GM10847 (cell line): Measurements from ENCODE around the gene CPVL.

Experiments used
- POLR2A ChIP-seq: IDR thresholded peaks from 2 replicates; pipeline ENCODE4 v1.6.1; 2011; ENCODE audit not compliant: insufficient read length; ENCODE audit errors: extremely low read depth

Gene CPVL

DNA sequence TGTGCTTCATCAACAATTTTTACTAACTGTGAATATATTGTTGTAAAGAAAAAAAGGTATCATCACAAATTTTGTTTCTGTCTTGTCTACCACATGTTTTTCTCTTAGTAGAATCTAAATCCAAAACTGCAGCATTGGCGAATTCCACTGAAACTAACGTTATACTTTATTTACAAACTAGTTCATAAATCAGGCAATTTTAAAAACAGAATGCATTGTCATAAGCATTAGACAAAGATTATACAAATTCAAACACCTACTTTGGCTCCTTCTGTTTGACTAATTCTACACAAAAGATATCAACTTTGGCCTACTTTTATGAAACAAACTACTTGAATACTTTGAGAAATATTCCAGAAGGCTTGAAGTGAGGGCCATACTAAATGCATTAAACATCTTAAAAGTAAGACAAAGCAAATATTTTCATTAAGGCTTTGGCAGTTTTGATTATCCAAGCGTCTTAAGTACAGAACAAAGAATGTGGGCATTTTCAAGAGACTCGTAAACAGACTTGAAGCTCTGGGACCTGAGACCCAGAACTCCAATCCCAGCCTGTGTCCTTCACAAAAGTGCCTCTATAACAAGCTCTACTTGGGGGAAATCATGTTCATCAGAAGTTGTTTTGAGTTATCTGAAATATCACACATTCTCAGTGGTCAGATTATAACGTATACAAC, 81.0 kb downstream of the CPVL start:
- no peak for TF ChIP-seq POLR2A

DNA sequence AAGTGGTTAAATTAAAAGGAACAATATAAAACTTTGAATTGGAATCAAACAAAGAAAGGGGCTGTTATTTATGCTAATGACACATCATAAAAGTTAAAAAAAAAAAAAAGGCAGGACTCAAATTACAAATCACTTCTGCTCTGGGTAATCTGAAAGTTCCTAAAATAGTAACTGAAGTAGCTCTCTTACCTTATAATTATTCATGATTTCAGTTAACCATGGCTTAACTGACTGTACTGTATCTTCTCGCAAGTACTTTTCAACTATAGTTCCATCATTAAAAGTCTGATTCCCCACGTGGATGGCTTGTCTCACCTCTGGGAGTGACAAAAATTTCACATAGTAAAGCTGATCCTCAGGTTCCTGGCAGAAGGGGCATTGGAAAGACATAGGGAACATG, 82.5 kb downstream of the CPVL start:
- TF ChIP-seq POLR2A: no peak

DNA sequence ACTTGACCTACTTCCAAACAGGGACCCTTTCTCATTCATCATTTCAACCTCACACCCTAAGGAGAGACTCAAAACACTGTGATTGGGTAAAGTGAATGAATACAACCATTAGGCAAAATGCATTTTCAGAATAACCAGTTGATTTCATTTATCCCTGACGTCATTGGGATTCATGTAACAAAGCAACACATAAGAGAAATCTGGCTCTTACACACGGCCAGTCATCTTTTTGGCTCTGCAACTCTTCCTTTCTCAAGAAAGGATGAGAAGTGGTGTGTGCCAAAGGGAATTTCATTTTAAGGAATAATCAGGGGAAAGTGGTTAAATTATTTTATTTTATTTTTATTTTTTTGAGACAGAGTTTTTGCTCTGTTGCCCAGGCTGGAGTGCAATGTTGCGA, 83.1 kb downstream of the CPVL start:
- no peak for TF ChIP-seq POLR2A

DNA sequence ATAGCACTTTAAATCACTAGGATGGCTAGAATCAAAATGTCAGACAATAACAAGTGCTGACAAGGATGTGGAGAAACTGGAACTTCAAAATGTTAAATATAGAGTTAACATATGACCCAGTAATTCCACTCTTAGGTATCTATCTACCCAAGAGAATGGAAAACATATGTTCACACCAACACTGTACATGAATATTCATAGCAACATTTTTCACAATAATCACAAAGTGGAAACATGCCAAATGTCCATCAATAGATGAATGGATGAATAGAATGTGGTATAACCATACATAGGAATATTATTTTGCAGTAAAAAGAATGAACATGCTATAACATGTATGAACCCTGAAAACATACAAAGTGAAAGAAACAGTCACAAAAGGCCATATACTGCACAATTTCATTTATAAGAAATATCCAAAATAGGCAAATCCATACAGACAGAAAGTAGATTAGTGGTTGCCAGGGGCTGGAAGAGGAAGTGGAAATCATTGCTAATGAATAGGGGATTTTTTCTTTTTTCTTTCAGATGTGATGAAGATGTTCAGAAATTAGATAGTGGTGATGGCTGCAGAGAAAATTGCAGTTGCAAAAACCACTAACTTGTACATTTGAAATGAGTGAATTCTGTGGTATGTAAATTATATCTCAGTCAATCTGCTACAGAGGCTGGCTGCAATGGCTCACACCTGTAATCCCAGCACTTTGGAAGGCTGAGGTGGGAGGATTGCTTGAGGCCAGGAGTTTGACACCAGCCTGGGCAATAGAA, 93.0 kb downstream of the CPVL start:
- no peak for TF ChIP-seq POLR2A

DNA sequence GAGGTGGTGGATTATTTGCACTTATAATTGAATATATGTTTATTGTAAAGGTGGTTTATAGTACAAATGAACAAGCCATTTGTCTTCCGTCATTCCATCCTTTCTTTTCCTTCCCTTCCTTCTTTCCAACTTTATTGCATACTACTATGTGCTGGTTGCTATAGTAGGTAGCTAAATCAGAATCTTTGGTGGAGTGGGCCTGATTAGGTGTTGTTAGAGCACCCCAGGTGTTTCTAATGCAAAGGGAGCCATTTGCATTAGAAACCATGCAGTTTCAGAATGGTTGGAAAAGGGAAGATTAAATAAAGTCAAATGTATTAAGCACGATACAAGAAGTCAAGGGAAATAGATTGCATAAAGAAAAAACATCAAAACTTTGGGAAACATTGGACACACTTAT, 99.4 kb downstream of the CPVL start:
- no peak for TF ChIP-seq POLR2A

DNA sequence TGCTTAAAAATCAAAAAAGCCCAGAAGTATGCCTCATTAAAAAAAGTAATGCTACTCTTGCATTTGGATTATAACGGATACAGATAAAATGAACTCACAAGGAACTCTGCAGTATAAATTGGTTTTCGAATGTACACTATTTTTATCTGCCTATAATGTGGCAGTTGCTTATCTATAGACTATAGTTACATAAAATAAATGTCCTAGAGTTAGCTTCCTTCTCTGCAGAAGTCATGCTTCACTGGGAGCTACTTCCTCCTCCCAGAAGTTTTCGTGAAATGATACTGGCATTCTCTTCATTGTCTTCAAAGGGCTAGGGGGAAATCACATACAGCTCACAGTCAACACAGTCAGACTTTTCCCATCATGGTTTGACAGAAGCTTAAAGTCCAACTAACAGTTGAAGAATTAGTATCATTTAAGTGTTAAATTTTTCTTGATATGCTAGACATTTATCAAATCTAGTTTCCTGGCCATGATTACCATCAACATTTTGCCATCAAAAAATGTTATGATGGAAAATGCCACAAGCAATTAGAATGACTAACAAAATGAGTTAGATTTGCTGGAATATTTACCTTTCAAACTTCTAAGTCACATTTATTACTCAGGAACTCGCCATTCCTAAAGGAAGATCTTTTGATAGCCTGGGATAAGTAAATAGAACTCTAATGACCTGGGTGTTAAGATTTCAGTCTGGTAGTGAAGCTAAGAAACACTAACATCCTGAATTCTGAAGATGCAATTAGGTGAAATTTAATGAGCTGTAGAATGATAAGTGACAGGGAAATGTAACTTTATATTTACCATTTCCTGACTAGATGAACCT, 100.9 kb downstream of the CPVL start:
- TF ChIP-seq POLR2A: no peak

DNA sequence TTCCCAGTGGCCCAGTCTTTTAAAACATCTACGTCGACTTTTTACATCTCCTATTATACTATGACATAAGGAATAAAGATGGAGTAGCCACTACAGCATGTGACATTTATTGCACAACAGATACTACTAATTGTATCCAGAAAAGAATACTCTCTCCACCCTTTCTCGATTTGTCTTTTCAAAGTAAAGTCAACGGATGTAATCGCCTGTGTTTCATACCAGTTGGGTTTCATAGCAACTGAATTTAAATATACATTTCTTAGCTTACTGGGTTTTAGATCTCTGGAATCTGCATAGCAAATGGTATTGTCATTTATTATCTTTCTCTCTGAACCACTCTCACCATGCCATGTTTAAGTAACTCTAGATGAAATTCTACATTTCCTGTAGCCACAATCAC, 101.8 kb downstream of the CPVL start:
- no peak for TF ChIP-seq POLR2A

DNA sequence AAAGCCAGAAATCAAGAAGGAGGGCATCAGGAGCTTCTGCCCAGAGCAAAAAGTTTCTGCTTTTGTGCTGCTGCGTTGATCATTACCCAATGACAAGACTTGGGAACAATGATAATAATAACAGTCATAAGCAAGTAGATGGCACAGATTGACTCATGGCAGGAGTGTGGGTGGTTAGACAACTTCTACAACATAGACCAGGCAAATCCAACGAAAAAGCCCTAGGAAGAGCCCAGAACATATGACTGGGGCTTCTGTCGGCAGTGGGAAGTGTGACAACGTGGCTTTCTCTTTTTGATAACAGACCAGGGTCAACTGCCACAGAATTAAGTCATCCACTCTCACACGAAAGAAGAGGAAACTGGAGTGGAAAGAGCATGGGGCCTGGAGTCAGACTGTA, 102.8 kb downstream of the CPVL start:
- TF ChIP-seq POLR2A: no peak

DNA sequence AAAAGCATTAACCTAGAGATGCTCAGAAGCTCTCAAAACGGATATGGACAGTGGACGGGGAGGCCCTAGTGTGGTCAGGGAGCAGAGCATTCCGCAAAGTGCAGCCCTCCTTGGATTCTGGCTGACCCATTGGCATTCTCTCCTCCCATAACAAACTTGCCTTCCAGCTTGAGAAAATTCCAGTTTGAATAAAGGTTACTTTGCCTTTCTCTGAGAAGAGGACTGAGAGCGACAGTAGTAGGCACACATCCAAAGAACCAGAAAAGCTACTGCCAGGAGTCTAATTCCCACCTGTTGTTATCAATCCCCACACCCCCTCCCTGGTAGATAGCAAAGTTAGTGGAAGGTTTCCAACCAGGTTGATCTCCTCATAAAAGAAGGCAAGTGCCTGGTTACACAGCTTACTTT, 103.5 kb downstream of the CPVL start:
- no peak for TF ChIP-seq POLR2A

DNA sequence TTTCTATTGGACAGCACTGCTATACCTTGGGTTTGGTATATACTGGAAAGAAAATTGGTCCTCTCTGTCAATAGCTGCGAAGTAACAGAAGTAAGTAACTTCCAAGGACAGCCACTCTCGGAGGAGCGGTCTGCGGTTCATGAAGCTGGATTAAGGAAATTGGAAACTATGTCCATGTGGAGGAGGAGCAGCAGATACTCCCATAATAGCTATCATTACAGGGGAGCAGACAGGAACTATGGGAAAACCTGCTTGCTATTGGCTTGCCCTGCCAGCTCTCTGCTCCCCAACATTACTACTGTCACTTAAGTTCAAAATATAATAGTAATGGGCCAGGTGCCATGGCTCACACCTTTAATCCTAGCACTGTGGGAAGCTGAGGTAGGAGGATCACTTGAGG, 104.3 kb downstream of the CPVL start:
- TF ChIP-seq POLR2A: no peak

DNA sequence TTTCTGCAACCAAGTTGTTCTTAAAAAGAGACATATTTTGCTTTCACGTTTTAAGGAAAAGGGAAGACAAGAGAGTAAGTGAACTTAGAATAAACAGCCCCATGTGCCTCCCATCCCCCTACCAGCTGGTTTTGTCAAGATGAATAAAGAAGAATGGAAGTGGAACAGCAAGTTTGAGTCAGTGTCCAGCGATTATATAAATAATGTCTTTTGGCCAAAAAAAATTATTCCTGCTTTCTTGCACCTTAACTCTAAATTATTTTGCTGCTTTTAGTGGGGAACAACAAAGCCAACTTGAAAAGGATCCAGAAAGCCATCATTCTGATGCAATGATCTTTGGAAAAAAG, 105.8 kb downstream of the CPVL start:
- TF ChIP-seq POLR2A: no peak

DNA sequence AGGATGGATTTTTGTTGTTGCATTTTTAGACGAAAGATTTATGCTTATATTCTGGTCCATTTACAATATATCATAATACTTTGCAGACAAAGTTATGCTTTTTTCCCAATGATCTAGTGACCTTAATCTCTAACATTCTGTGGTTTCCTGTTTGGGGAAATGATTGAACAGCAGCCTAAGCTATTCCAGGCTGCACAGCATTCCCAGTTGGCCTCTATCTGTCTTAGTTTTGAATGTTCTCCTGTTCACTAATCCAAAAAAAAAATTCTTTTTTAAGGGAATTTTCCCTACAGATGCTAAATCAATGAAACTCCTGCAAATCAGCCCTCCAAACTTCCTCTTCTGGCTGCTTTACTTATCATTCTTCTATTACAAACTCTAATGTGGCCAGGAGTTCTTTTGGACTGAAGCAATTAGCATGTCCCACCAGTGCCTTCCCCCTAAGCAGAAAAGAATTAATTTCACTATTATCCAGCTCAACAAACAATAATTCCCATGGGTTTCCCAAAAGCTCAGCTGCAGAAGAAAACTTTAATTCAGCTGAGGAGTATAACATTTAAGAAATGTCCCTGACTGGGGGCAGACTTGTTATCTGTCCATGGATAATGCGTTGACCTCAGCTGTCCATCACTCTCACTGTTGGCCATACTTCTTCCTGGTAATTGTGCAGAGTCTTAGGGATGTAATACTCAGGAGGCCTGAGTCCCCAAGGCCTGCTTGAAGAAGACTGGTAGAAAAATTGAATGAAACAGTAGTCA, 106.3 kb downstream of the CPVL start:
- TF ChIP-seq POLR2A: no peak

DNA sequence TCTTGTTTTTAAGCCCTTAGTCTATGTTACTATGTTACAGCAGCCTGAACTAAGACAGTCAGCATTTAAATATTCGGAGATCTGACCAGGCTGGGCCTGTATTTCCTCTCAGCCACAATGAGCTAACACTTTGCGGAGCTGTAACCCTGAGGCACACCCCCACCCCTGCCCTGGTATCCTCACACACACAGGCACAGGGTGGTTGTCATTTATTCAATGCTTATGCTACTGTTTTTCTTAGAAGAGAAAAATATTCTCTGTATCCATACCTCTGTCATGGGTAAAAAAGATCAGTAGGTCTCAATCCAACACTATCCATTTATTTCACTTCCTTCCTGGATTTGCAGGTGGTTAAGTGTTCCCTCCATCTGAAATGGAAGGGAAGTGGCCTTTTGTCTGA, 107.9 kb downstream of the CPVL start:
- no peak for TF ChIP-seq POLR2A

DNA sequence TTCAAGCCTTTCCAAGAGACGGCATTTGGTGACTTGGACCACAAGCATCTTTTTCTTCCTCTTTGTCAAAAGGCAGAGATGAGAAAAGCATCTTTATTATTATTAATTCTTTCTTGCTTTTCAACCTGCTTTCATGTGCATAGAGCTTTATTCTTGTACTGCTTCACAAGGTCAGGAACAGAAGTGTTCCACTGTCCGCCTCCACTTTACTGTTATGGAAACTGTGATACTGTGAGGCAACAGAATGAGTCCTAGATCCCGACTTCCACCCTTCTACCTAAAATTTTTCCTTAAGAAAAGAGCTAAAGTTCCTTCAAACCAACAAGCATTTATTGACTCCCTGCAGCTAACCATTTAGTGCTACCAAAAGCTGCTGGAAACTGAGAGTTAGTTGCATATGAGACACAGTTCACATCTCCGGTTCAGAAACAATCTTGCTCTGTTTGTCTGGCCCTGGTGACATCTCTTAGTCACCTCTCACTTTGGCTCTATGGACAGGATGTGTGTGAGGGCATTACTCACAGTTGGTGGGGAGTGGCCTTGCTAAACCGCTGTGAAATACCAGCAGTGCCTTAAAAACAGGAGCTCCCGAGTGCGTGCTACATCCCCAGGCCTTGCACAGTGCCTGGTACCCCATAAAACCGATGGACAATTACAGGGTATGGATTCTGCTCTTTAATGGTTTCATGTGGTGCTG, 111.1 kb downstream of the CPVL start:
- no peak for TF ChIP-seq POLR2A

DNA sequence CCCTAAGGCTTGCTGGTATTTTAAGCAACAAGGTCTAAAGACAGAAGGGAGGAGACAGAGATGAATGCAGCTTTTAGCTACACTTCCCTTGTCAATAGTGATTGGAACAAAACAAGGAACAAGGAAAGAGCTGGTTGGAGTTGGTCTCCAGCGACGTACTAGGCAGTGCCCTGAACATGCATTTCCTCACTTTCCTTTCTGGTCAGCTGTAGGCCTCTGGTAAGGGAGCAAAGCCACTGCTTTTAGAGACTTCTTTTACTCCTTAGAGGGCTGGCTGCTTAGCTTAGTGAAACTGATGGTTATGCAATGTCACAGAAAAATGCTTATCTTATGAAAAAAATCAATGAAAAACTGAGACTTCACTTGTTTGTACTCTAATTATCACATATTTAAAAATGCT, 112.8 kb downstream of the CPVL start:
- no peak for TF ChIP-seq POLR2A
